Uterus (tissue), 2 donors: ENCODE results near the gene GAD1.

Source experiments
- POLR2A ChIP-seq, 2 donors: fragments of 450-650 bp; IDR thresholded peaks; one replicate each; pipeline ENCODE4 v1.6.1; 2016; ENCODE audit warnings: antibody characterized with exemption in 2 of 2, mild to moderate bottlenecking in 1 of 2, moderate library complexity in 1 of 2
- TF ChIP-seq, protein P1 (sequence below), 4 experiments: fragments of 200-600 bp in 2 of 4; fragments of 450-650 bp in 2 of 4; sonication (generic) in 2 of 4; IDR thresholded peaks; one replicate each; pipeline ENCODE4 v1.5.1; 2016 to 2019; ENCODE audit warnings: antibody characterized with exemption in 4 of 4, mild to moderate bottlenecking in 2 of 4, moderate library complexity in 1 of 4

DNA sequence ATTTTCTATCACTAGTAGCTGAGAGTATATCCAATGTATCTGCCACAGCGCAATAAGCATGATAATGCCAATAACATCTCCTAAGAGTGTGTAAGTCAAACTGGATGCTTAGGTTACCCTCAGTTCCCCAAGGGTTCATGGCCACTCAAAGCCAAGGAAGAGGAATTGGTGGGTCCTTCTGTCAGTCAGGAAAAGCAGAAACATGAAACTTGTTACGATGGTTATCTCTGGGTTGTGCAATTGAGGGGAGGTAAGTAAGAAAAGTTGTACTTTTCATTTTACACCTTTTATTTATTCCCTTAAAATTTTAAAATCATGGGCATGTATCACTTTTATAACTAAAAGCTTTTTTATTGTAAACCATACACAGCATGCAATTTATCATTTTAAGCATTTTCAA is 10.1 kb upstream of the GAD1 start:
- TF ChIP-seq, protein P1, sequence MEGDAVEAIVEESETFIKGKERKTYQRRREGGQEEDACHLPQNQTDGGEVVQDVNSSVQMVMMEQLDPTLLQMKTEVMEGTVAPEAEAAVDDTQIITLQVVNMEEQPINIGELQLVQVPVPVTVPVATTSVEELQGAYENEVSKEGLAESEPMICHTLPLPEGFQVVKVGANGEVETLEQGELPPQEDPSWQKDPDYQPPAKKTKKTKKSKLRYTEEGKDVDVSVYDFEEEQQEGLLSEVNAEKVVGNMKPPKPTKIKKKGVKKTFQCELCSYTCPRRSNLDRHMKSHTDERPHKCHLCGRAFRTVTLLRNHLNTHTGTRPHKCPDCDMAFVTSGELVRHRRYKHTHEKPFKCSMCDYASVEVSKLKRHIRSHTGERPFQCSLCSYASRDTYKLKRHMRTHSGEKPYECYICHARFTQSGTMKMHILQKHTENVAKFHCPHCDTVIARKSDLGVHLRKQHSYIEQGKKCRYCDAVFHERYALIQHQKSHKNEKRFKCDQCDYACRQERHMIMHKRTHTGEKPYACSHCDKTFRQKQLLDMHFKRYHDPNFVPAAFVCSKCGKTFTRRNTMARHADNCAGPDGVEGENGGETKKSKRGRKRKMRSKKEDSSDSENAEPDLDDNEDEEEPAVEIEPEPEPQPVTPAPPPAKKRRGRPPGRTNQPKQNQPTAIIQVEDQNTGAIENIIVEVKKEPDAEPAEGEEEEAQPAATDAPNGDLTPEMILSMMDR (IDR thresholded peaks at IDR 0.05), result no peak
- TF ChIP-seq POLR2A (IDR thresholded peaks at IDR 0.05), result no peak
